ENCODE data around the gene FGFRL1. TPM values are rescaled to one million over a fixed set of nuclear protein-coding genes. Genes with fewer than 3 reads are reported as not detected.
"Not testable (repeated sequence)": the region's sequence is repeated elsewhere in the genome, so short reads cannot be mapped to it uniquely, and the experiment has no call there.

The FGFRL1 gene
- polyA plus RNA-seq, 3 donors, result 20.7 to 142 (median 32.4) TPM

- no peak overlapping the region for H3K27ac ChIP-seq (ENCODE audit: low read depth, low read length)
- 91 to 93% (median 92%) methylated on average over 26 of the region's 26 CpGs for WGBS, 3 donors
These were observed 20.6 kb upstream of the FGFRL1 start for GRCh38 chr4:990746-991367.

- WGBS, 3 donors, result 93 to 94% (median 93%) methylated on average over 44 to 50 of the region's 50 CpGs
- no peak overlapping the region for H3K27ac ChIP-seq (ENCODE audit: low read depth, low read length)
These were observed 19.8 kb upstream of the FGFRL1 start for GRCh38 chr4:991451-992296.

GRCh38 chr4:992297-993110, 18.9 kb upstream of the FGFRL1 start:
- H3K27ac ChIP-seq (ENCODE audit: low read depth, low read length), result no peak overlapping the region

GRCh38 chr4:993111-994029, 18.1 kb upstream of the FGFRL1 start, which contains the start of gene SLC26A1:
SLC26A1 (minus strand) TSS chr4:993404; CDS start chr4:991703, 1,701 bp downstream.
- no peak within 1 kb of the TSS for H3K27ac ChIP-seq (ENCODE audit: low read depth, low read length)
- 40 to 91% (median 86%) methylated on average over 37 of the region's 37 CpGs for WGBS, 3 donors

More at GRCh38 chr4:992297-993110, 18.9 kb upstream of the FGFRL1 start:
- WGBS, 3 donors, result 32 to 69% (median 55%) methylated on average over 25 of the region's 25 CpGs

- no peak overlapping the region for H3K27ac ChIP-seq (ENCODE audit: low read depth, low read length)
- WGBS, 3 donors, result 85 to 91% (median 90%) methylated on average over 21 to 23 of the region's 23 CpGs
These were observed 16.0 kb upstream of the FGFRL1 start for GRCh38 chr4:995311-996026.

- H3K27ac ChIP-seq (ENCODE audit: low read depth, low read length), result no peak overlapping the region
- 60 to 83% (median 61%) methylated on average over 13 to 15 of the region's 15 CpGs for WGBS, 3 donors
These were observed 15.1 kb upstream of the FGFRL1 start for GRCh38 chr4:996030-996996.

- WGBS, 3 donors, result 6 to 14% (median 8%) methylated on average over 22 to 25 of the region's 25 CpGs
- H3K27ac ChIP-seq (ENCODE audit: low read depth, low read length), result no peak overlapping the region
These were observed 14.4 kb upstream of the FGFRL1 start for GRCh38 chr4:996997-997374.

GRCh38 chr4:997375-998071, 13.9 kb upstream of the FGFRL1 start:
- 2 to 5% (median 2%) methylated on average over 21 to 67 of the region's 68 CpGs for WGBS, 3 donors
- no peak overlapping the region for H3K27ac ChIP-seq (ENCODE audit: low read depth, low read length)

- WGBS, 3 donors, result 42 to 48% (median 47%) methylated on average over 12 of the region's 12 CpGs
- H3K27ac ChIP-seq (ENCODE audit: low read depth, low read length), result no peak overlapping the region
These were observed 13.2 kb upstream of the FGFRL1 start for GRCh38 chr4:998096-998691.

- H3K27ac ChIP-seq (ENCODE audit: low read depth, low read length), result not testable (repeated sequence)
- 44 to 52% (median 50%) methylated on average over 14 to 17 of the region's 21 CpGs for WGBS, 3 donors
These were observed 12.1 kb upstream of the FGFRL1 start for GRCh38 chr4:999240-999863.

- 54 to 59% (median 56%) methylated on average over 16 to 18 of the region's 18 CpGs for WGBS, 3 donors
- H3K27ac ChIP-seq (ENCODE audit: low read depth, low read length), result no peak overlapping the region
These were observed 11.5 kb upstream of the FGFRL1 start for GRCh38 chr4:999882-1000425.

GRCh38 chr4:1000686-1001260, 10.7 kb upstream of the FGFRL1 start:
- H3K27ac ChIP-seq (ENCODE audit: low read depth, low read length), result no peak overlapping the region
- WGBS, 3 donors, result 86 to 90% (median 88%) methylated on average over 12 to 15 of the region's 15 CpGs

- H3K27ac ChIP-seq (ENCODE audit: low read depth, low read length), result no peak overlapping the region
- WGBS, 3 donors, result 17 to 22% (median 20%) methylated on average over 32 to 48 of the region's 48 CpGs
These were observed 9.8 kb upstream of the FGFRL1 start for GRCh38 chr4:1001561-1002130.

GRCh38 chr4:1002131-1002630, 9.2 kb upstream of the FGFRL1 start:
- H3K27ac ChIP-seq (ENCODE audit: low read depth, low read length), result no peak overlapping the region
- 2 to 3% (median 2%) methylated on average over 35 to 54 of the region's 54 CpGs for WGBS, 3 donors

All from adipose tissue (tissue), 3 donors.